Activated CD8-positive, alpha-beta memory T cell treated with anti-CD3 and anti-CD28 coated beads for 4 hours (primary cell): Measurements from ENCODE around the gene ADARB2.
"Not testable (repeated sequence)": the region's sequence is repeated elsewhere in the genome, so short reads cannot be mapped to it uniquely, and the experiment has no call there.

Experiments used
- DNase-seq, 2 donors: peaks; one replicate each; pipeline ENCODE4 v3.0.0-alpha.2; 2020; ENCODE audit warnings: low read depth in 2 of 2

ADARB2 gene

DNA sequence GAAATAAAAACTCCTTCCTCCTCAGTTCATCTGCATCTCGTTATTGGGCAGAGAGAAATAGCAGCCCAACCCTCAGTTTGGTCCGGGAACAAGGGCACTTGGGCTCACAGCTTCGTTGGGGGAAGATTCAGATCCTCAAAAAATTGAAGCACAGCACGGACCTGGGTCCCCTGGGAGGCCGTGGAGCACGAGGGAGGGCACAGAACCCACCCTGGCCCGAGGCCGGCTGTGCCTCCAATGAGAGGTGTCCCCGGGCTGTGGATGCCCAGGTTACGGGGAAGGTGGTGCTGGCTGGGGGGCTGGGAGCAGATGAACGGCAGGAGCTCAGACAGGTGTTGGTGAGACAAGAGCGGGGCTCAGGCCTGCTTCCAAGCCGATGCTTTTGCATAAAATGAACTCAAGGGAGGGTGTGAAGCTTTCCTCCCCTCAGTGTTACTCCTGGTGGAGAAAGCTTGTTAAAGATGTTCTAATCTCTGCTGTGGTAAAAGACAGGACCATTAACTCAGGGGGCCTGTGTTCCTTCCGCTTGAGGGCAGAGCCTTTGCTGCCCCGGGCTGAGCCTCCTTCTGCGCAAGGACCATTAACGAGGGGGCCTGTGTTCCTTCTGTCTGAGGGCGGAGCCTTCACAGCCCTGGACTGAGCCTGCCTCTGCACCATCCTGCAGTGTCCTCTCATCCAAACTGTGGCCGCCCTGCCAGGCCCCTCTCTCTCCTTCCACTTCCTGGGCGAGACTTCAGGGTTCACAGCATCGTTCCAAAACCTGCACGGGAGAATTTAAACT is 302.2 kb downstream of the ADARB2 start:
- no peak for DNase-seq

DNA sequence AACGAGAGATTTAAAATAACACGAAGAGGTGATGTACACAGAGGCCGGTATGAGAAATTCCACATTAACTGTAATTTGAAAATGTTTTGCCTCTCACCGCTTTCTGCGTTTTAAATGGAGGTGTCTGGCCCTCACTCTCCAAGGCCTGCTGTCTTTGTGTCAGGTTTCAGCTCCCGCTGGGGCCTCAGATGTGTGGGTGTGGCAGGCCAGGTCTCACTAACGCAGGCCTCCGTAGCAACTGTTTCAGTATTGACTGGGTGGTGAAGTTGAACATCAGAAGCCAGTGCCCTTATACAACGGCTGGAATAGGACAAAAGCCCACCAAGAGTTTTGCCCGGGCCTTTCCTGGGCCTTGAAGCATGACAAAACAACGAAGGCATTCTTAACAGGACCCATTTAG is 303.1 kb downstream of the ADARB2 start:
- no peak for DNase-seq

DNA sequence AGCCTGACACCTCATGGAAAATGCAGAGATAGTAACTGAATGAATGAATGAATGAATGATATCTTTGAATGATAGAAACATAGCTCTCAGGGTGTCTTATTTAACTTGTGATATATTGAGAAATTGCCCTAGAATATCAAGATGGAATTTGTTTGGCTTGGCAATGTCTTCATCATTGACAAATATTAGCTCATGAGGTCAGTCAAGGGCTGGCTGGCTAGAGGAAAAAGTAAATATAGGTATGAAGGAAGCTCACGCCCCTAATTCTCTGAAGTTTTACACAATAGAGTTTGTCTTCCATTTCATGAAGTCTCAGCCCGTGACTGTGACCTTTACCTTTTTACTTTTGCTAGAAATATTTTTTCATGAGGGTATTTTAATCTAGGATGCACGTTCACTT is 305.2 kb downstream of the ADARB2 start:
- no peak for DNase-seq

DNA sequence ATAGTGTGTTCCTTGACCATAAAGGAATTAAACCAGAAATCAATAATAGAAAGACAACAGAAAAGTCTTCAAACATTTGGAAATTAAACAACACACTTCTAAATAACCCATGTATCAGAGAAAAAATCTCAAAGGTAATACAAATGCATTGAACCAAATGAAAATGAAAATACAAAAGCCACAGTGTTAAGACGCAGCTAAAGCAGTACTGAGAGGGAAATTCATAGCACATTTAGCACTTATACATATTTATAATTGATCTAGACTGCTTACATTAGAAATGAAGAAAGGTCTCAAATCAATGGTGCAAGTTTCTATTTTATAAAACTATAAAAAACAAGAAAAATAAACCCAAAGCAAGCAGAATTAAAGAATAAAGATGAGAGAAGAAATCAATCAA is 306.1 kb downstream of the ADARB2 start:
- no peak for DNase-seq

DNA sequence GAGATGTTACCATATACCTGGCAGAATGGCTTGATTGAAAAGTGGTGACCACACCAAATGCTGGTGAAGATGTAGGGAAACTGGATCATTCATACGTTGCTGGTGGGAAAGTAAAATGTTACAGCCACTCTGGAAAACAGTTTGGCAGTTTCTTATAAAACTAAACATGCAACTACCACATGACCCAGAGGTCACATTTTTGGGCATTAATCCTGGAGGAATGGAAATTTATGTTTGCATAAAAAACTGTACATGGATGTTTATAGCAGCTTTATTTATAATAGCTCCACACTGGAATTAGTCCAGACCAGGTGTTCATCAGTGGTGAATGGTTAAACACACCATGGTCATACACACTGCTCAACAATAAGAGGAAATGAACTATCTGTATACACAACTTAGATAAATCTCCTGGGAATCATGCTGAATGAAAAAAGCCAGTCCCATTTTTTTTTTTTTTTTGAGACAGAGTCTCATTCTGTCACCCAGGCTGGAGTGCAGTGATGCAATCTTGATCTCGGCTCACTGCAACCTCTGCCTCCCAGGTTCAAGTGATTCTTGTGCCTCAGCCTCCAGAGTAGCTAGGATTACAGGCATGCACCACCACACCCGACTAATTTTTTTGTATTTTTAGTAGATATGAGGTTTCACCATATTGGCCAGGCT is 309.7 kb downstream of the ADARB2 start:
- not testable (repeated sequence) for DNase-seq

DNA sequence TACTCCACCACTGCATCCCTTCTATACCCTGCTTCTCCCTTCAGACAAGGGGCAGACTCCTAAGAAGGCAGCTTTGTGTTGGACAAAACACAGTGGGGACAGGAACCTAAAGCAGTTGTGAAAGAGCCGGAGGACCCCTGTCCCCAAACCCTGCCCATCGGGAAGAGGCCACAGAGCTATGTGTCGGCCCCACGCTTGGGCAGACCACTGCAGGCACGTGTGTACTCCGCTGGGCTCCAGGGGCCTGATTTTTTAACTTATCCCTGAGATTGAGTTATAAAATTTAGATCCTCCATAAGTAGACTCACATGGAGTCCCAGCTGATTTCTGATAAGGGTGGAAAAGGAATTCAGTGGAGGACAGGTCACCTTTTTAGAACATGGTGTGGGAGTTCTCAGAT is 310.5 kb downstream of the ADARB2 start:
- no peak for DNase-seq

DNA sequence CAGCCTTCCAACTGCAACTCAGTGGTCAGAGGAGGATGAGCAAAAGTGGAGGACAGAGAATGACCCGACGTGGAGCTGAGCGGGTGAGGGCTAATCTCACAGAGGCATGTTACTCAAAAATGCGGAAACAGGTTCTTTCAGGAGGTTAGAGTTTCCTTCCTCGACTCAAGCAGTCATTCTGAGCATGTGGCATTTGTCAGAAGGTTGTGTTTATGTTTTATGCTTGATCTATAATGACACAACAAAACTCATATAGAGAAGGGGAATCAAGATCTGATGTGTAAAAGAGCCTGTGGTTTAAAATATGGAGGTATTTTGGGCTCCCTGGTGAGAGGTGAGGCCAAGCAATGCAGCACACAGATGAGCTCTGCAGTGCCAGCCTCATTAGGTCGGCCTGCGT is 311.4 kb downstream of the ADARB2 start:
- no peak for DNase-seq

DNA sequence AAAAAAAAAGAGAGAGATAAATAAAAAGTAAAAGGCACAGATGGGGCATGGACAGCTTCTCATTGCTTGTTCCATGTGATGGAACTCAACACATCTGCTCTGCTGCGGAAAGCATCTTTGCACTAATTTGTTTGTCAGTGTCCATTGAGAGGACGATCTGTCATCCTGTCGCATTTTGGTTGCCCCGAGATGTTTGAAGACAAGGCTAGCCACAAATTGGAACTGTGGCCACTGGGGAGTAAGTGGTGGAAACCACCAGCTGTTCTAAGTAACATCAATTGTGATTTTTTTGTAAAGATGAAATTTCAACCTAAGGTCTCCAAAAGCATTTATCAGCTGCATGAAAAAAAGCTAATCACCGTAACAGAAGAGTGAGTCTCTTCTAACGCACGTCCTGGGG is 312.7 kb downstream of the ADARB2 start:
- no peak for DNase-seq

DNA sequence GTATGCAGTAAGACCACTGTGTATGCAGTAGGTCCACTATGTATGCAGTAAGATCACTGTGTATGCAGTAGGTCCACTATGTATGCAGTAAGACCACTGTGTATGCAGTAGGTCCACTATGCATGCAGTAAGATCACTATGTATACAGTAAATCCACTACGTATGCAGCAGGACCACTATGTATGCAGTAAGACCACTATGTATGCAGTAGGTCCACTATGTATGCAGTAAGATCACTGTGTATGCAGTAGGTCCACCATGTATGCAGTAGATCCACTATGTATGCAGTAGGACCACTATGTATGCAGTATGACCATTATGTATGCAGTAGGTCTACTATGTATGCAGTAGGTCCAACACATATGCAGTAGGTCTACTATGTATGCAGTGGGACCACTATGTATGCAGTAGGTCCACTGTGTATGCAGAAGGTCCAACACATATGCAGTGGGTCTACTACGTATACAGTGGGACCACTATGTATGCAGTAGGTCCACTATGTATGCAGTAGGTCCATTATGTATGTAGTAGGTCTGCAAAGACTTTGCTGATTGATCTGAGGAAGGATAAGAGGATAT is 313.6 kb downstream of the ADARB2 start:
- no peak for DNase-seq

DNA sequence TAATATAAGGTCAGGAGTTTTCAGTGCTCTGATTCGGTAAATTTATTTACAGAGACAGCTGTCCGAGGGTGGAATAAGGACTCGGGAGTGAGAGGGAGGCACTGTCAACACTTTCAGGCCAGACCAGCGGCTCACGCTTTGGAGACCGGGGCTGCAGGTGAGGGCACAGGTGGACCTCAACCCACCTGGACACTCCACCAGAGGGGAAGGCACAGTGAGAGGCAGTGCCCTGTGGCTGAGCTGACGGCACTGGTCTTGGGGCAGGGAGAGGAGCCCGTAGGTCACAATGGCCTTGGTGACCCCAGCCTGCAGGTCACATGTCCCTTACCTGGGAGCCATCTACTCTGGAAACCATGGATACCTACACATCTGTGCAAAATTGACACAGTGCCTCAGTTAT is 315.1 kb downstream of the ADARB2 start:
- no peak for DNase-seq

DNA sequence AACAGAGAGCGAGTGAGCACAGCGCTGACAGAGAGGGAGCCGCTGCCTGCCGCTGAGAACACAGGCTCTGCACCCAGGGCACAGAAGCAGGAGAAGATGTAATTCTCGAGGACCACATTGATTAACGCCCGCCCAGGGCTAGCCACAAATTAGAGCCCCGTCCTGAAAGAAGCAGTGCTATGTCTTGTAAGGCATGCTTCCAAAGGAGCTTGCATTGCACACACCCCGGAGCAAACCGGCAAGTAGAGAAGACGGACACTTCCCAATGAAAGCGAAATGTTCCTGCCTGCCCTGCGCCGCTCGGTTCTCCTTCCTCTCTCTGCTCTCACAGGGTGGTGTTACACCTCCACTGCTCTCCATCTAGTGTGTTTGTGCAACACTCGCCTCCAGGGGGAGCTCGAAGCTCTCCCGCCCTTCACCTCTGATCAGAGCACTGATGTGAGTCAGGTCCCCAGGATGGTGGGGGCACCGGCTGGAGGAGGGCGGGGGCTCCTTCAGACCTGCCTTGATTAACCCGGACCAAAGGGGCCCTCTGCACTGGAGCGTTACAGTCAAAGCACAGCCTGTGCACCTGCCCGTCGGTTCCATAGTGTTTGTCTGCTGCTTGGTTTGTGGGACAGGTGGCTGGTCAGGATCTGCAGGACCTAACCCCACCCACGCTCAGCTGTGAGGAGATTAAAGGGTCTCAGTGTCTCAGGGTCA is 316.5 kb downstream of the ADARB2 start:
- DNase-seq, result peak; percentile 4 to 13

DNA sequence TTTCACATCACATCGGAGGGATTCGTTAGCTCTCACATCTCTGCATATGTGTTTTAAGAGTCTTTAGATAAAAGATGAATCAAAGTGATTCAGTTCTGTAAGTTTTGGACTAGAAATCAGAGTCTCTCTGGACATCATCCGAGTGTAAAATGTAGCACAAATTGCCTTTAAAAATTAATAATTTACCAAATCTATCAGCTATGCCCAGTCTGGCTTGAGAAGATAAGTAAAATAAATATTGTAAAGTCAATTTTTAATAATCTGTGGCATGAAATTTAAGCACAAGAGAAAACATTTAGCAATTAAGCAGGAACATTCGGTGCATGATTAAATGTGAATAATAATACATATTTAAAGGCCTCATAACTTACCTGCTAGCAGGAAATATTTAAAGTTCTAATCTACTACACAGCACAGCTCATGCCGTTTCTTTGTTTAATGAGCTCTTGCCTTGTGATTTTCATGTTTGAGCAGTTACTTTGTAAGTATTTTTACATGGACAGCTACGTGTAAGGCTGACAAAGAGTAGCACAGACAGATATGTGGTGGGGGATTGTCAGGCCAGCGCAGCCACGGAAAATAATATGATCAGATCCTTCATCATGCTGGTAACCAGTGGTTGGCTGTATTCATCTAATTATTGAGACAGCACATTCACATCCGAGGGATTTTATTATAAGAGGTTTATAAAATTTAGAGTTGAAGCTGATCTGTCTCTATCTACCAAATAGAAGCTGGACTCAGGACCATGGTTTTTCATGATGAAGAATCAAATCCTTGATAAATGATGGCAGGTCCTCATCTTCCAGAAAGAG is 317.3 kb downstream of the ADARB2 start:
- no peak for DNase-seq

DNA sequence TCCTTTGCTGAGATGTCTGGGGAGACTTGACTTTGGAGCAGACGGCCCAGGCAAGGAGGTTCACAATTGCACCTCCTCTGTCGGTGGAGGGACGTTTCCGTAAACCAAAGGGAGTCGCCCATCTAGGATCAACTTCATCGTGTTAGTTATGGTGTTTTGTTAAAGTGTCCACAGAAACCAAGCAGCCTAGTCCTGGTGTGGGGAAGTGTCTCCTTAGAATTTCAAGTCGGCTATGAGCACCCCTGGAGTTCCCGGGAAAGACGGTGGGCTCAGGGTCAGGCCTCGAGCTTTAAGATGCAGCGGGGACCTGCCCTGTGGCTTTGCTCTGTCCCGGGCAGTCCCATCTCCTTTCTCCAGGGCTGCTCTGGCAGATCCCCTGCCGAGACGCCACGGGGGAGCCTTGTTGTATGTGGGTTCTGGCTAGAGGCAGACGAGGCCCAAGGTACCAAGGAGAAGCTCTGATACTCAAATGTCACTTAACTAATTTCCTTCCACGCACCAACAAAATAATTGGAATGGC is 319.2 kb downstream of the ADARB2 start:
- DNase-seq, result no peak

DNA sequence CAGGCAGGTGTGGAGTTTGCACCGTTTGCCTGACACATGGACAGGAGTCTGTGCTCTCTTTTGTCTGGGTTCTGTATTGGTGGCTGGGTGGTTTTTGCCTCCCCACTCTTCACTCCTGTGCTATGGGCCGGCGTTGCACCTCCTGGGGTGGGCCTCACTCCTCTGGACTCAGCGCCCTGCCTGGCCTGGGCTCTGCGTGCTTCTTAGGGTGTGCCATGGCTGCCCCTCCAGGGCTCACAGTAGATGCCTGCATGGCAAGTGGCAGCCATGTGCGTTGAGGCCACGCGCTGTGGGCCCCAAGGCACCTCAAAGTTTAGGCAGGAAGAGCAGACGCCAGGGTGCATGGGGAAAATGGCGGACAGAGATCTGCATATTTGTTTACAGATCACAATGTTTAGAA is 319.8 kb downstream of the ADARB2 start:
- DNase-seq, result no peak

DNA sequence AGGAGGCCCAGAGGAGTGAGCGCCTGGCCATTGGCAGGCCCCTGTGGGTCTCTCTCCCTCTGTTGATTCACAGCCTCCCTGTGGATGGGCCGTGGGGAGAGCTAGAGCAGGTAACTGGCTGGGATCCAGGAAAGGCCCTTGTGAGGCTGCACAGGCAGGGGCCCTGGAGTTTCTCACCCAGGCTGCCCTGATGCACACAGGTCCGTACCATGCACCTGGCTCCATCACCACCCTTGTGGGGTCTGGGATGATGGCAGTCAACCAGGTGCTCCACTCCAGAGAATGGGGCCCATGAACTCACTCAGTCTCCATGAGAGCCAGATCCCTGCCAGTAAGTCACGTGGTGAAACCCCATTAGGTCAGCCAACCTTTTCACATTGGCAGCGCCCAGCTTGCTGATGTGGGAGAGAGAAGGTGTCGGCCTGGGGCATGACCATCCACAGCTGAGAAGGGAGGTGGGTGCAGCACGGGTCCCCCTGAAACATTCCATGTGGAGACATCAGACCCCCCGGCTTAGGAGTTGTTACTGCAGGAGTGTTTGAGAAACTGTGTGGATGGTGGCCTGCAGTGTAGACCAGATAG is 320.8 kb downstream of the ADARB2 start:
- no peak for DNase-seq

DNA sequence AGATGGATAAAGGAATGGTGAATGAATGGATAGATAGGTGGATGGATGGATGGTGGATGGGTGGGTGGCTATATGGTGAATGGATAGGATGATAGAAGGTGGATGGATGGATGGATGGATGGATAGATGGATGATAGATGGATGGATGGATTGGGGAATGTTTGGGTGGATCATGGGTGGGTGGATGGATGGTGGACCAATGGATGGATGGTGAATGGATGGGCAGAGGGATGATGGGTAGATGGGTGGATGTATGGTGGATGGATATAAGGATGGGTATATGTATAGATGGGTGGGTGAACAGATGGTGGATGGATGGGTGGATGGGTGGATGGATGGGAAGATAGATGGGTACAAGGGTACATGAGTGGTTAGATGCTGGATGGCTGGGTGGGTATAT is 322.4 kb downstream of the ADARB2 start:
- DNase-seq, result no peak

DNA sequence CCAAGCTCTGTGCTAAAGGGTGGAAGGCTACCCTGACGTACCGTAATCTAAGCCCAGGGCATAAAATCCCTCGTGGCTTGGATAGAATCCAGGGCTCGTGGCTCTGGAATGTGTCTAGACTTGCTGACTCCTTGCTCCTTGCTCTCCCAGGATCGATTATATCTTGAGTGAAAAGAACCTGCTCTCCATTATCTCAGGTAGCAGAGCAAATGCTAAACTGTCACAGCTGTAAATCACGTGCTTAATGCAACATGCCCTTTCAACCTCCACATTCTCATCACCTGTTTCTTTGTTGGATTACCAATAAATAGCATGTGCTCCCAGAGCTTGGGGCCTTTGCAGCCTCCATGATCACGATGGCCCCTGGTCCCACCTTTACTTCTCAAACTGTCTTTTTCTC is 323.0 kb downstream of the ADARB2 start:
- not testable (repeated sequence) for DNase-seq

DNA sequence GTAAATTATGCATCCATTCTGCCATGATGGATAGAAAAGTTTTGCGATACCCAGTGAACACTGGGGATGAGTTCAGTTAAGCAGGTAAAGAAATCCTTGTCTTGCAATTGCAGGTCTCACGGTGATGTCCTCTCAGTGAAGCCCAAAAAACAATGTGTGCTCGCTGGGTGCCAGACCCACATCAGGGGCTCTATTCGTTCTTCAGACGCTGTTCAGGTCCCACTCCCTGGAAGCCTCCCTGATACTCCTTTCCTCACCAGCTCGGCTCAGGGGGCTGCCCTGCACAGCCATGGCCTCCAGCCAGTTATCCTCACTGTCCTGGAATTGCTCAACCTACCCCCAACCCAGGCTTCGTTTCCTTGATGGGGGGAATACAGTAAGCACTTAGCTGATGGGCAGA is 323.5 kb downstream of the ADARB2 start:
- no peak for DNase-seq

DNA sequence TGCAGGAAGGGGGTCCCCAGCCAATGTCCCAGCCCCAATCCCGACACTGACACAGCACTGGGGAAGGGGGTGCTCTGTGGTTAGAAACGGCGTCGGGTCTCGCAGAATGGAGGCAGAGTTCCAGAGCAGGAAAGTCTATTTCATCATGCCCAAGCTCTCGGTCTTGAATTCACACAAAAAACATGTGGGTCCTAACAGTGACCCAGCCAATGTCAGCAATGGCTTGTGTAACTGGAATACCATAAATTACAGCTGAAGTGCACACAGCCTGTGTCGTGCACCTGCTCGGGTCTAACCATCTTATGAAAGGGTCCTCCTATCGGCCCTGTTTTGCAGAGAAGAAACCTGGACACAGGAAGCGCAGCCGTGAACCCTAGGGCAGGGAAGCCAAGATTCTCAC is 324.1 kb downstream of the ADARB2 start:
- no peak for DNase-seq

DNA sequence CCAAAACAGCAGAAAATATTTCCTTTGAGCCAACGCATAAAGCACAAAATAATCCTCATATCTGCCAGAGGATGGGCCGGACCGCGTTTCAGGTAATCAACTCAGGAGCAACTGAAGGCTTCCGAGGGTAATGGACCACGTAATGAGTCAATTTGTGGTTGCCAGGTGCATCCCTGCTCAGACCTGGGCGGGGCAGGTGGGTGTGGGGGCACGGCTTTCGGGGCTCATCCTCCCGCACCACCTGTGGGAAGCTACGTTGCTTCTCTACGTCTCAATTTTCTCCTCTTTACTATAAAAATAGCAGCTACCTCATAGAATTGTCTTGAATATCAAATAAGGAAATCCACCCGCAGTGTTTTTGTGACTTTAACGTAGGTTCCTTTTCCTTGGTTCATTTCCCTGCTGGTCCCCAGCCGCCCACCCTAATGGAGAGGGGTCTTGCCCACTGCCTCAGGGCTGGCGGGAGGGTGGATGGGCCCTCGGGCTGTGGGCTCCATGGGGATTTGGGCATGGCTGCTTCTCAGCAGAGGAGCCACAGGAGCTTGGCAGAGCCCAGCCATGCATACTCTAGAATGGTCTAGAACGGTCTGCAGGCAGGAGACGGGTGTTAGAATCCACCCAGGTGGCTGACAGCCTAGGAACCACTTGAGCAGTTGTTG is 324.7 kb downstream of the ADARB2 start:
- DNase-seq, result no peak

DNA sequence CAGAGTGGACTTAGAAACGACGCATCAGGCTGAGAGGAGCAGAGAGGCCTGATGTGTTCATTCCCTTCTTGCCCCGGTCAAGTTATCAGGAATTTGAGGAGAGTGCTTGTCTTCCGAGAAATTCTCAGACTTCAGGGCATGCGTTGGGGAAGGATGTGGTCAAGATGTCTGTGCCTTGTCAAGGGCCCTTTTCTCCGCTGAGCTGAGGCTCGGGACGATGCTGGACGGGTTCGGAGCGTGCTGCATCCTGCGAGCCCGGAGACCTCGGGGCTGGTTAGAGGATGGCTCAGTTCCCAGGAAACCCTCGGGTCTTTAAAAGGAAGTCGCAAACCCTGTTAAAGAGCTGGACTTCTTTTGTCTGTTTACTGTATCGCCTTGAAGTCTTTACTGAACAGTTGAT is 325.4 kb downstream of the ADARB2 start:
- no peak for DNase-seq
